Osteocyte (in vitro differentiated cells): ENCODE data around the gene IL1RL2. TPM values are rescaled to one million over a fixed set of nuclear protein-coding genes. Genes with fewer than 3 reads are reported as not detected.

Experiments used
- DNase-seq: peaks from one replicate; pipeline ENCODE4 v3.0.0; 2021; ENCODE audit warnings: mixed read lengths; ENCODE audit not compliant: unreplicated experiment; ENCODE audit errors: extremely low spot score
- H3K27ac Mint-ChIP-seq: one replicate; pipeline ENCODE4 v1.8.0; 2021; ENCODE audit warnings: mild to moderate bottlenecking, mixed read lengths; ENCODE audit not compliant: unreplicated experiment
- H3K27me3 Mint-ChIP-seq: one replicate; pipeline ENCODE4 v1.8.0; 2021; ENCODE audit warnings: mixed read lengths; ENCODE audit not compliant: unreplicated experiment
- H3K36me3 Mint-ChIP-seq: one replicate; pipeline ENCODE4 v1.8.0; 2021; ENCODE audit warnings: mixed read lengths; ENCODE audit not compliant: unreplicated experiment
- H3K4me1 Mint-ChIP-seq: one replicate; pipeline ENCODE4 v1.8.0; 2021; ENCODE audit warnings: mixed read lengths; ENCODE audit not compliant: unreplicated experiment
- H3K4me3 Mint-ChIP-seq: one replicate; pipeline ENCODE4 v1.8.0; 2021; ENCODE audit warnings: mild to moderate bottlenecking, moderate library complexity, mixed read lengths; ENCODE audit not compliant: unreplicated experiment
- H3K9me3 Mint-ChIP-seq: one replicate; pipeline ENCODE4 v1.8.0; 2021; ENCODE audit warnings: mixed read lengths; ENCODE audit not compliant: unreplicated experiment
- total RNA-seq: library from RNA; stranded (reverse); gene quantifications from 2 replicates; pipeline ENCODE4 v1.2.1, GENCODE V29; 2021
- TF ChIP-seq, protein P1 (sequence below): fragments of 200-600 bp; sonication (generic); IDR thresholded peaks from 2 replicates; pipeline ENCODE4 v1.5.0; 2021; ENCODE audit warnings: antibody characterized with exemption, mild to moderate bottlenecking, moderate library complexity

The IL1RL2 gene
- total RNA-seq, 1 donor from 2014 or later, result 0.21 TPM

DNA sequence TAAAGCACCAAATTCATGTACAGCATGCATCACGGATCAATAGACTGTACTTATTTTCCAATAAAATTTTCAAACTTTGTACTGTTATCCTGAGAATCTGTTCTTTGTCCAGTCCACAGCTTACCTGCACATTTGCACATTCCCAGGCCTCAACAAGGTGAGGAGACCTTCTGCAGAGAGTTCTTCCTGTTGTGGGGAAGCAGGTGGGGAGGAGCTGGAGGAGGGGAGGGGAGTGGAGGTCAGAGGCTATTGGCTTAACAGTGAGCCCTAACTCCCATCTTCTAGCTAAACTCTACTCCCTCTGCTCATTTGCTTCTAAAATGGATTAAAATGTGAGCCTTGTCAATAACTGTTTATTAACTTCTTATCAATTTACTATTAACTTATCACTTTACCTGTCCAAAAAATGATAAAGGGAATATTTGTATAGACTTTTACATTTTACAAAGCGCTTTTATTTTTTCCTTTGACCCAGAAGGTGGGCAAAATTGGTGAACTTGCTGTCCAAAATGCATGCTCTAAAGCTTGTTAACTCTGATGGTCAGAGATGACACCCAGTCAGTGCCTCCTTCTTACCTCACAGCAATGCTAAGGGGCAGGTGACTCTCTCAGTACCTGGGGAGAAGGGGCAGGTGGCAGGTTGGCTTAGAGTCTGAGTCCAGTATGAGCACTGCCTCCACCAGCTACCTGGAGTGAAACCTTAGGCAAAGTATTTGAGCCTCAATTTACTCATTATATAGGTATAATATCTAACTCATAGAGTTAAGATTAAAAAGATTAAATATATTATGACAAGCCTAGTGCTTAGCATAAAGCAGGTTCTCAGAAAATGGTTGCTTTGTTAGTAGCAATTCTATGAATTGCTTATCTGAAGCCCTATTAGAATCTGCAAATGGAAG, 6.8 kb upstream of the IL1RL2 start:
- TF ChIP-seq, protein P1, sequence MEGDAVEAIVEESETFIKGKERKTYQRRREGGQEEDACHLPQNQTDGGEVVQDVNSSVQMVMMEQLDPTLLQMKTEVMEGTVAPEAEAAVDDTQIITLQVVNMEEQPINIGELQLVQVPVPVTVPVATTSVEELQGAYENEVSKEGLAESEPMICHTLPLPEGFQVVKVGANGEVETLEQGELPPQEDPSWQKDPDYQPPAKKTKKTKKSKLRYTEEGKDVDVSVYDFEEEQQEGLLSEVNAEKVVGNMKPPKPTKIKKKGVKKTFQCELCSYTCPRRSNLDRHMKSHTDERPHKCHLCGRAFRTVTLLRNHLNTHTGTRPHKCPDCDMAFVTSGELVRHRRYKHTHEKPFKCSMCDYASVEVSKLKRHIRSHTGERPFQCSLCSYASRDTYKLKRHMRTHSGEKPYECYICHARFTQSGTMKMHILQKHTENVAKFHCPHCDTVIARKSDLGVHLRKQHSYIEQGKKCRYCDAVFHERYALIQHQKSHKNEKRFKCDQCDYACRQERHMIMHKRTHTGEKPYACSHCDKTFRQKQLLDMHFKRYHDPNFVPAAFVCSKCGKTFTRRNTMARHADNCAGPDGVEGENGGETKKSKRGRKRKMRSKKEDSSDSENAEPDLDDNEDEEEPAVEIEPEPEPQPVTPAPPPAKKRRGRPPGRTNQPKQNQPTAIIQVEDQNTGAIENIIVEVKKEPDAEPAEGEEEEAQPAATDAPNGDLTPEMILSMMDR, result no peak
- Mint-ChIP-seq H3K36me3 (peaks cover 36% of the 10 kb centered on the region), H3K27ac (no peak overlapping the region), H3K4me1 (peaks cover 5% of the 10 kb centered on the region), H3K9me3 (no peaks in the 10 kb centered on the region), H3K27me3 (no peaks in the 10 kb centered on the region), H3K4me3 (no peak overlapping the region)
- no peak for DNase-seq

DNA sequence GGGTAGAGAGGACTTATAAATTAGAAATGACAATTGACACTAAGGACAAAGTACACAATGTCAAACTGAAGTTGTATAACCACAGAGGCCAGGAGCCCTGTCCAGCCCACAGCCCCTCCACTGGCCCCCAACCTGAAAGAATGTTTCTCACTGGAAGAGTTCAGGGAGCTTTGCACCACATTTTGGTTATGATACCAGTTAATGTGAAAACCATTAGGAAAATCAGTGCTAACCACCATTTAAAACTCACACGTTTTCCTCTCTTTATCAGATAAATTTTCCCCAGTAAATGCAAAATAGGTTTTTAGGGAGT, 6.2 kb upstream of the IL1RL2 start:
- DNase-seq, result no peak
- H3K27ac Mint-ChIP-seq, result no peak overlapping the region
- H3K27me3 Mint-ChIP-seq, result no peaks in the 10 kb centered on the region
- H3K9me3 Mint-ChIP-seq, result no peaks in the 10 kb centered on the region
- no peak overlapping the region for H3K4me3 Mint-ChIP-seq
- TF ChIP-seq, protein P1, result no peak
- H3K36me3 Mint-ChIP-seq, result peaks cover 30% of the 10 kb centered on the region
- H3K4me1 Mint-ChIP-seq, result peaks cover 5% of the 10 kb centered on the region

DNA sequence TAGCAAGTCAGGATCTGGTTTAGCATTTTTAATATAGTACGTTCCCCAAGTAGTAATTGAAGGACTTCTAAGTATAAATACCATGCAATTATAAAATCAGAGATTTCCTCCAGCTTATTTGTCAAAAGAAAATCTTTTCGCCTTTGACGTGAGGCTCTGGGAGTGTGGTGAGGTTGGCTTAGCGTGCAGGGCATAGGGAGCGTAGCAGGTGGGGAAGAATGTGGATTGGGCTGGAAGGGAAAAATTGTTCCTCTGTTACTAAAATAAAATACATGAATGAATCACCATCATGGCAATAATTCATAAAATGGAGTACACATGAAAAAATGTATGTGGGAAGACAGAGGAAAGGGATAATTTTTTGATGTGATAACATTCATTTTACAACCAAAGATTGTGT, 5.4 kb upstream of the IL1RL2 start:
- Mint-ChIP-seq H3K4me1 (peaks cover 5% of the 10 kb centered on the region), H3K4me3 (no peak overlapping the region), H3K27me3 (no peaks in the 10 kb centered on the region), H3K9me3 (no peaks in the 10 kb centered on the region), H3K27ac (no peak overlapping the region), H3K36me3 (peaks cover 23% of the 10 kb centered on the region)
- no peak for DNase-seq
- TF ChIP-seq, protein P1, result no peak

DNA sequence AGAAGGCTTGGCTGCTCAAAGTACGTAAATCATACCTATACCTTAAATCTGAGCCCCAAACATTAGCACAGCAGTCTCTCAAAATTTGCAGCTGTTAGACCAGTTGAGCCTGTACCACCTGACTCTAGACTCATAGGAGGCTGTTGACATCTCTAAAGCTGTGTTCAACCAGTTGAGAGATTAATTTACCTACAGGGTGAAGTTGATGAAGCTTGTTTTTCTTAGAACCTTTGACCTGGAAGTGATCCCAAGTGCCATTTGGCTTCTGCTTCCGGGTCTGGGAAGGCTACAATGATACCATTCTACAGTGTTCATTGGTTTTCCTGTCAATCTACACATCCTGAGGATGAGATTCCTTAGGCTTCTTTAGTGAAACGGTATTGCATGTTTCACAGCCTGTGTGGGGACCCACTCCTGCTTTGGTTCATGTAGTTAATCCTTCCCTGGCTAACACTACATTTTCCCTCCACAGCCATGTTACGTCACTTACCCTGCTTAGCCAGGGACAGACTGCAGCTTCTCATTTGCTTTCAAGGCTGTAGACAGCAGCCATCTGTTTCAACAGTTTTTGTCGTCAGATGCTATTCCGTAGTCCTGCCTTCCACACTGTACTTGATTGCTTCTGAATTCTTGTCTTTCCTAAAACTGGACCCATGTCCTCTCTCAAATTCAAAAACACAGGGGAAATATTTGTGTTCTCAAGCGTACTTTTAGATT, 4.7 kb upstream of the IL1RL2 start:
- Mint-ChIP-seq H3K9me3 (no peaks in the 10 kb centered on the region), H3K4me1 (peaks cover 5% of the 10 kb centered on the region), H3K36me3 (peaks cover 18% of the 10 kb centered on the region), H3K4me3 (no peak overlapping the region), H3K27ac (no peak overlapping the region), H3K27me3 (no peaks in the 10 kb centered on the region)
- TF ChIP-seq, protein P1, result no peak
- DNase-seq, result no peak

DNA sequence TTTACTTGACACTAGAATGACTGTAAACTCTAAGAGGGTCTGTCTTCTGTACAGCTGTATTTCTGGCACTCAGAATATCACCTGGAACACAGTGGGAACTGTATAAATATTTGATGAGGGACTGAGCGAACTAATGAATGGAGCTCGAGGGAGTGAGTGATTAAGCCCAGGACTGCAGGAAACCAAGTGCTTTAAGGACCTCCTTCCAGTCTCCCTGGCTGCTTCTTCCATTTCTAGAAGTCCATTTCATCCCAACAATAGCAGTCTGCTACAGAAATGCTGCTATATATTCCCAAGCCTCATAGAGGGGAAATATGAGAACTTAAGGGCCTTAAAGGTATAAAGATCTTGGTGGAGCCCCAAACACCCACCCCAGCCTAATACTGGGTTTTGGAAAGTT, 2.8 kb upstream of the IL1RL2 start:
- H3K27me3 Mint-ChIP-seq, result peaks cover 2% of the 10 kb centered on the region
- H3K4me1 Mint-ChIP-seq, result peaks cover 6% of the 10 kb centered on the region
- H3K9me3 Mint-ChIP-seq, result no peaks in the 10 kb centered on the region
- H3K27ac Mint-ChIP-seq, result no peak overlapping the region
- no peak for DNase-seq
- peaks cover 3% of the 10 kb centered on the region for H3K36me3 Mint-ChIP-seq
- no peak overlapping the region for H3K4me3 Mint-ChIP-seq
- TF ChIP-seq, protein P1, result no peak
